Spleen (tissue), 7 donors: ENCODE measurements around the gene PAIP2B.

Experiments used
- CTCF ChIP-seq, 11 experiments: fragments of 200-600 bp in 7 of 11; fragments of 450-650 bp in 4 of 11; sonication (generic) in 4 of 11; IDR thresholded peaks in 8 of 11; conservative IDR thresholded peaks in 3 of 11; 1 replicate in 7 of 11; 2 replicates in 4 of 11; pipeline versions ENCODE4 v1.4.0 to v1.8.0; 2016 to 2021; ENCODE audit warnings: antibody characterized with exemption in 11 of 11, inconsistent platforms in 4 of 11, mild to moderate bottlenecking in 1 of 11
- POLR2A ChIP-seq, 3 donors: fragments of 450-650 bp; IDR thresholded peaks; one replicate each; pipeline ENCODE4 v1.5.1; 2017; ENCODE audit warnings: antibody characterized with exemption in 3 of 3, mild to moderate bottlenecking in 1 of 3
- POLR2AphosphoS5 ChIP-seq, 3 donors: sonication (generic); formaldehyde crosslinking; IDR thresholded peaks; one replicate each; pipeline ENCODE4 v1.5.1; 2017; ENCODE audit warnings: antibody characterized with exemption in 3 of 3
- donor health status: DM: no; HTN: no; CAD: no; lungs with moderate emphysema.
- donor health status: DM: no; HTN: no; CAD: no.
- donor health status: DM: no; HTN: no; CAD: no.

DNA sequence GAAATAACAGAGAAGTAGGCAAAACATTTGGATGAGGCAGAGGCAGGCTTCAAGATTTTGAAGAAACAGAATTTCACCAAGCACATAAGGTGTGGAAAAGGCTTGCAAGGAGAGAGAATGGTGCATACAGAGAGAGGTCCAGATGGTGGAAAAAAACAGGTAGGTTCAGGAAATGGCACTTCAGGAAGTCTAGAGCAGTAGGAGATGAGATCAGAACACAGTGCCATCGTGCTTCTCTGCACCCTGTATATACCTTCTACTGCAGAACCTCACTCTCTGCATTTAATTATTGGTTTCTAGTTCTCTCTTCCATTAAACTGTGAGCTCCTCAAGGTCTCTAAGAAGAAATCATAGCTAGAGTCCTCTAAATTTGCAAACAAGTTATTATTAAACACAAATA, 2.4 kb downstream of the PAIP2B start:
- TF ChIP-seq CTCF (IDR thresholded peaks at IDR 0.05 in 8 of 11, conservative IDR thresholded peaks at IDR 0.05 in 3 of 11) (no peak), POLR2A (IDR thresholded peaks at IDR 0.05) (no peak), POLR2AphosphoS5 (IDR thresholded peaks at IDR 0.05) (no peak)
